ENCODE results near the gene STEAP3.

STEAP3 gene

GRCh38 chr2:119253760-119254600, 30.3 kb downstream of the STEAP3 start:
- no peak overlapping the region for H3K4me3 ChIP-seq (ENCODE audit: low read length, poor library complexity, severe bottlenecking)
- no peak overlapping the region for H3K4me2 ChIP-seq (ENCODE audit: low read depth, low read length, poor library complexity, severe bottlenecking)
- H3F3A ChIP-seq (ENCODE audit: low read depth), result no peaks in the 10 kb centered on the region
- no peak overlapping the region for H2AFZ ChIP-seq (ENCODE audit: low read length)
- no peaks in the 10 kb centered on the region for H3K27me3 ChIP-seq (ENCODE audit: insufficient read depth, low read length, poor library complexity, severe bottlenecking)
- no peaks in the 10 kb centered on the region for H3K36me3 ChIP-seq (ENCODE audit: insufficient read depth, low read length)
- H3K4me1 ChIP-seq (ENCODE audit: insufficient read depth, low read length, poor library complexity, severe bottlenecking), result no peaks in the 10 kb centered on the region
- no peak for TF ChIP-seq CTCF (conservative IDR thresholded peaks at IDR 0.05; ENCODE audit: low read length)
- TF ChIP-seq EZH2phosphoT487 (IDR thresholded peaks at IDR 0.05; ENCODE audit: borderline replicate concordance), result no peak
- no peaks in the 10 kb centered on the region for H4K20me1 ChIP-seq (ENCODE audit: insufficient read depth, low read length, poor library complexity, severe bottlenecking)
- H3K9me2 ChIP-seq (replicated peaks; ENCODE audit: low read depth, low read length), result no peaks in the 10 kb centered on the region
- H3K9ac ChIP-seq (ENCODE audit: low read depth, low read length, poor library complexity, severe bottlenecking), result no peak overlapping the region
- H3K79me2 ChIP-seq (ENCODE audit: insufficient read depth, low read length), result no peaks in the 10 kb centered on the region
- H3K9me3 ChIP-seq (ENCODE audit: insufficient read depth, low read depth, low read length), result no peaks in the 10 kb centered on the region

- Histone ChIP-seq H3K9me3 (ENCODE audit: insufficient read depth, low read depth, low read length) (no peaks in the 10 kb centered on the region), H3K9ac (ENCODE audit: low read depth, low read length, poor library complexity, severe bottlenecking) (no peak overlapping the region), H3K36me3 (ENCODE audit: insufficient read depth, low read length) (no peaks in the 10 kb centered on the region), H3K79me2 (ENCODE audit: insufficient read depth, low read length) (no peaks in the 10 kb centered on the region), H3K27me3 (ENCODE audit: insufficient read depth, low read length, poor library complexity, severe bottlenecking) (no peaks in the 10 kb centered on the region), H2AFZ (ENCODE audit: low read length) (no peak overlapping the region), H3K4me2 (ENCODE audit: low read depth, low read length, poor library complexity, severe bottlenecking) (no peak overlapping the region), H3K9me2 (replicated peaks; ENCODE audit: low read depth, low read length) (no peaks in the 10 kb centered on the region), H3K4me3 (ENCODE audit: low read length, poor library complexity, severe bottlenecking) (no peak overlapping the region), H4K20me1 (ENCODE audit: insufficient read depth, low read length, poor library complexity, severe bottlenecking) (no peaks in the 10 kb centered on the region), H3F3A (ENCODE audit: low read depth) (no peaks in the 10 kb centered on the region), H3K4me1 (ENCODE audit: insufficient read depth, low read length, poor library complexity, severe bottlenecking) (no peaks in the 10 kb centered on the region)
- TF ChIP-seq CTCF (conservative IDR thresholded peaks at IDR 0.05; ENCODE audit: low read length) (no peak), EZH2phosphoT487 (IDR thresholded peaks at IDR 0.05; ENCODE audit: borderline replicate concordance) (no peak)
These were observed 31.0 kb downstream of the STEAP3 start for GRCh38 chr2:119254601-119255080.

GRCh38 chr2:119255760-119256581, 32.3 kb downstream of the STEAP3 start:
- Histone ChIP-seq H3K9ac (ENCODE audit: low read depth, low read length, poor library complexity, severe bottlenecking) (no peak overlapping the region), H3K4me1 (ENCODE audit: insufficient read depth, low read length, poor library complexity, severe bottlenecking) (no peaks in the 10 kb centered on the region), H2AFZ (ENCODE audit: low read length) (no peak overlapping the region)

More at GRCh38 chr2:119255760-119256581, 32.3 kb downstream of the STEAP3 start:
- Histone ChIP-seq H3K9me3 (ENCODE audit: insufficient read depth, low read depth, low read length) (no peaks in the 10 kb centered on the region), H3K27me3 (ENCODE audit: insufficient read depth, low read length, poor library complexity, severe bottlenecking) (no peaks in the 10 kb centered on the region), H3K4me2 (ENCODE audit: low read depth, low read length, poor library complexity, severe bottlenecking) (no peak overlapping the region), H3F3A (ENCODE audit: low read depth) (no peaks in the 10 kb centered on the region), H4K20me1 (ENCODE audit: insufficient read depth, low read length, poor library complexity, severe bottlenecking) (no peaks in the 10 kb centered on the region), H3K4me3 (ENCODE audit: low read length, poor library complexity, severe bottlenecking) (no peak overlapping the region), H3K36me3 (ENCODE audit: insufficient read depth, low read length) (no peaks in the 10 kb centered on the region), H3K9me2 (replicated peaks; ENCODE audit: low read depth, low read length) (no peaks in the 10 kb centered on the region), H3K79me2 (ENCODE audit: insufficient read depth, low read length) (no peaks in the 10 kb centered on the region)
- TF ChIP-seq CTCF (conservative IDR thresholded peaks at IDR 0.05; ENCODE audit: low read length), result no peak
- no peak for TF ChIP-seq EZH2phosphoT487 (IDR thresholded peaks at IDR 0.05; ENCODE audit: borderline replicate concordance)

All from Loucy (cell line).